Measurements from ENCODE around the gene CDH24. TPM values are rescaled to one million over a fixed set of nuclear protein-coding genes. Genes with fewer than 3 reads are reported as not detected.

The CDH24 gene
- total and polyA plus RNA-seq, 10 of the 15 experiments (the other 5 are each of a cell fraction or from before 2014, with no cell fraction given) = 0.10 to 1.5 (median 0.45) TPM; not detected in 2

DNA sequence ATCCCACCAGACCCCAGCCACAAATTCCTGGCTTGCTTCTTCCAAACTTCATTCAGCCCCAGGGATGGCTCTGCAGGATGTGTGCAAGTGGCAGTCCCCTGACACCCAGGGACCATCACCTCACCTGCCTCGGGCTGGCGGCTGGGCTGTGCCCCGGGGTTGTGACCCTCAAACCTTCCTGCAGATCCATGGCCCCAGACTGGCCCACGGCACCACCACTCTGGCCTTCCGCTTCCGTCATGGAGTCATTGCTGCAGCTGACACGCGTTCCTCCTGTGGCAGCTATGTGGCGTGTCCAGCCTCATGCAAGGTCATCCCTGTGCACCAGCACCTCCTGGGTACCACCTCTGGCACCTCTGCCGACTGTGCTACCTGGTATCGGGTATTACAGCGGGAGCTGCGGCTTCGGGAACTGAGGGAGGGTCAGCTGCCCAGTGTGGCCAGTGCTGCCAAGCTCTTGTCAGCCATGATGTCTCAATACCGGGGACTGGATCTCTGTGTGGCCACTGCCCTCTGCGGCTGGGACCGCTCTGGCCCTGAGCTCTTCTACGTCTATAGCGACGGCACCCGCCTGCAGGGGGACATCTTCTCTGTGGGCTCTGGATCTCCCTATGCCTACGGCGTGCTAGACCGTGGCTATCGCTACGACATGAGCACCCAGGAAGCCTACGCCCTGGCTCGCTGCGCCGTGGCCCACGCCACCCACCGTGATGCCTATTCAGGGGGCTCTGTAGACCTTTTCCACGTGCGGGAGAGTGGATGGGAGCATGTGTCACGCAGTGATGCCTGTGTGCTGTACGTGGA, 15.0 kb downstream of the CDH24 start, which contains the start of gene PSMB11:
Gene PSMB11, plus strand, starts transcription at position 51 of the 804 bp plus-strand sequence. Its CDS starts 14 bp downstream, at position 65.
- POLR2A ChIA-PET = interaction anchor here (0.6 kb wide), 1 partner anchor 277 kb away, joined by 4 read pairs; no protein-coding TSS in a partner anchor
- RAD21 ChIA-PET (ENCODE audit: unreplicated experiment) = no interaction called here
- H3K27ac ChIP-seq (ENCODE audit: control insufficient read depth, insufficient read depth) = no peak within 1 kb of the TSS

DNA sequence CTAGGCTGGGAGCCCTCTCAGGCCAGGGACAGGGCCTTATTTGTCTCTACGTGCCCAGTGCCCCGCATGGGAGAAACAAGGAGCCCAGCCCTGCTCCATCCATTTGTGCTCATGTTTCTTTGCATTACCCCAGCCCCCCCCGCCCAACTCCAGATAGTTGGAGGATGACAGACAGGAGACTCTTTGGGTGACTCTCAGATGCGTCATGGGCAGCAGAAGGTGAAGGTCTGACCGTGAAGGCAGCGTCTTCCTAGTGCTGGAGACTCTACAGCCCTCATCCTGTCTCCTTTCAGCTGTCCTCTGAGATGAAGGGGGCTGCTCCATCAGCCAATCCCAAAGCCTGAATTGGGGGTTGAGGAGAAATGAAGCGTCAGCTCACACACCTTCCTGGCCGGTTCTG, 15.6 kb downstream of the CDH24 start:
- no peaks in the 10 kb centered on the region for H3K4me1 ChIP-seq (ENCODE audit: control insufficient read depth, insufficient read depth, low read length)
- no TSS peak for BruUV-seq (replicated peaks)
- no peak overlapping the region for H3K9ac ChIP-seq (ENCODE audit: control insufficient read depth, insufficient read depth, low read length)
- no peak overlapping the region for H2AFZ ChIP-seq (ENCODE audit: control insufficient read depth, low read depth, low read length)
- no peaks in the 10 kb centered on the region for H3K9me3 ChIP-seq (replicated peaks; ENCODE audit: control insufficient read depth, insufficient read depth, low read length)
- no peak for FAIRE-seq
- WGBS (ENCODE audit: insufficient coverage, insufficient replicate concordance, low lambda C conversion rate, missing lambda C conversion rate) = 34% methylated on average over 7 of the region's 8 CpGs
- H3K4me2 ChIP-seq (ENCODE audit: control insufficient read depth, insufficient read depth) = no peak overlapping the region
- H4K20me1 ChIP-seq (ENCODE audit: control insufficient read depth, insufficient read depth) = no peaks in the 10 kb centered on the region
- no peak overlapping the region for H3K27ac ChIP-seq (ENCODE audit: control insufficient read depth, insufficient read depth)
- ChIA-PET CTCF (interaction anchor here (0.5 to 3.2 kb wide), 3 partner anchors 18 to 55 kb away, joined by 4 to 14 read pairs (median 9); no protein-coding TSS in a partner anchor), POLR2A (no interaction called here), RAD21 (ENCODE audit: unreplicated experiment) (no interaction called here), SMC1A (ENCODE audit: uncharacterized antibody, unreplicated experiment) (interaction anchor here (2.0 to 2.4 kb wide), 2 partner anchors 46 to 55 kb away, joined by 5 to 6 read pairs; no protein-coding TSS in a partner anchor)
- no peak for DNase-seq (ENCODE audit: low read depth, low spot score)
- H3K27me3 ChIP-seq (replicated peaks in 1 of 2; ENCODE audit: control insufficient read depth in 2 of 2, insufficient read depth in 2 of 2, low read length in 1 of 2) = no peaks in the 10 kb centered on the region; a peak in 2 of 4 replicates
- no peak for ATAC-seq
- no peaks in the 10 kb centered on the region for H3K79me2 ChIP-seq (ENCODE audit: control insufficient read depth, insufficient read depth, low read length)
- TF ChIP-seq ZZZ3 (IDR thresholded peaks at IDR 0.05; ENCODE audit: control insufficient read depth, insufficient read length, low read depth) = no peak
- TF ChIP-seq FOS (IDR thresholded peaks at IDR 0.05; ENCODE audit: borderline replicate concordance, extremely low read depth, insufficient read length) = no peak
- no peak for TF ChIP-seq FOXK2 (IDR thresholded peaks at IDR 0.05)
- TF ChIP-seq SMAD1 (IDR thresholded peaks at IDR 0.05; ENCODE audit: low read depth, partially characterized antibody) = no peak
- TF ChIP-seq SIN3A (IDR thresholded peaks at IDR 0.05; ENCODE audit: low read depth, low read length) = no peak
- no peak for TF ChIP-seq ZBED1 (IDR thresholded peaks at IDR 0.05; ENCODE audit: borderline replicate concordance)
- TF ChIP-seq KAT2A (conservative IDR thresholded peaks at IDR 0.05; ENCODE audit: control insufficient read depth, low read depth, low read length) = no peak
- no peak for TF ChIP-seq SREBF1 (IDR thresholded peaks at IDR 0.05; ENCODE audit: low read length)
- TF ChIP-seq, protein P1, sequence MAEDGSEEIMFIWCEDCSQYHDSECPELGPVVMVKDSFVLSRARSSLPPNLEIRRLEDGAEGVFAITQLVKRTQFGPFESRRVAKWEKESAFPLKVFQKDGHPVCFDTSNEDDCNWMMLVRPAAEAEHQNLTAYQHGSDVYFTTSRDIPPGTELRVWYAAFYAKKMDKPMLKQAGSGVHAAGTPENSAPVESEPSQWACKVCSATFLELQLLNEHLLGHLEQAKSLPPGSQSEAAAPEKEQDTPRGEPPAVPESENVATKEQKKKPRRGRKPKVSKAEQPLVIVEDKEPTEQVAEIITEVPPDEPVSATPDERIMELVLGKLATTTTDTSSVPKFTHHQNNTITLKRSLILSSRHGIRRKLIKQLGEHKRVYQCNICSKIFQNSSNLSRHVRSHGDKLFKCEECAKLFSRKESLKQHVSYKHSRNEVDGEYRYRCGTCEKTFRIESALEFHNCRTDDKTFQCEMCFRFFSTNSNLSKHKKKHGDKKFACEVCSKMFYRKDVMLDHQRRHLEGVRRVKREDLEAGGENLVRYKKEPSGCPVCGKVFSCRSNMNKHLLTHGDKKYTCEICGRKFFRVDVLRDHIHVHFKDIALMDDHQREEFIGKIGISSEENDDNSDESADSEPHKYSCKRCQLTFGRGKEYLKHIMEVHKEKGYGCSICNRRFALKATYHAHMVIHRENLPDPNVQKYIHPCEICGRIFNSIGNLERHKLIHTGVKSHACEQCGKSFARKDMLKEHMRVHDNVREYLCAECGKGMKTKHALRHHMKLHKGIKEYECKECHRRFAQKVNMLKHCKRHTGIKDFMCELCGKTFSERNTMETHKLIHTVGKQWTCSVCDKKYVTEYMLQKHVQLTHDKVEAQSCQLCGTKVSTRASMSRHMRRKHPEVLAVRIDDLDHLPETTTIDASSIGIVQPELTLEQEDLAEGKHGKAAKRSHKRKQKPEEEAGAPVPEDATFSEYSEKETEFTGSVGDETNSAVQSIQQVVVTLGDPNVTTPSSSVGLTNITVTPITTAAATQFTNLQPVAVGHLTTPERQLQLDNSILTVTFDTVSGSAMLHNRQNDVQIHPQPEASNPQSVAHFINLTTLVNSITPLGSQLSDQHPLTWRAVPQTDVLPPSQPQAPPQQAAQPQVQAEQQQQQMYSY (CRISPR knock-in tag; IDR thresholded peaks at IDR 0.05) = no peak
- no peak for TF ChIP-seq BRCA1 (IDR thresholded peaks at IDR 0.05; ENCODE audit: low read depth, low read length)
- no peak for TF ChIP-seq STAT1 (conservative IDR thresholded peaks at IDR 0.05)
- H3K4me3 ChIP-seq = no peak overlapping the region
- intact Hi-C loops (cut with micrococcal nuclease; ENCODE audit: unreplicated experiment) = no loop called here
- no peaks in the 10 kb centered on the region for H3K36me3 ChIP-seq (ENCODE audit: control insufficient read depth in 2 of 2, insufficient read depth in 2 of 2, low read length in 1 of 2)
- in situ Hi-C loops (cut with MboI) = no loop called here

More for the DNA sequence above, 15.0 kb downstream of the CDH24 start, which contains the start of gene PSMB11:
- intact Hi-C loops (cut with micrococcal nuclease; ENCODE audit: unreplicated experiment) (no loop called here), in situ Hi-C loops (cut with MboI) (no loop called here)
- SMC1A ChIA-PET (ENCODE audit: uncharacterized antibody, unreplicated experiment) = interaction anchor here (2.4 kb wide), 1 partner anchor 56 kb away, joined by 6 read pairs; no protein-coding TSS in a partner anchor
- H3K4me1 ChIP-seq (ENCODE audit: control insufficient read depth, insufficient read depth, low read length) = no peaks in the 10 kb centered on the region
- no peaks in the 10 kb centered on the region for H3K9me3 ChIP-seq (replicated peaks; ENCODE audit: control insufficient read depth, insufficient read depth, low read length)
- H4K20me1 ChIP-seq (ENCODE audit: control insufficient read depth, insufficient read depth) = no peaks in the 10 kb centered on the region
- no peak within 1 kb of the TSS for H2AFZ ChIP-seq (ENCODE audit: control insufficient read depth, low read depth, low read length)
- no peak within 1 kb of the TSS for H3K4me3 ChIP-seq
- H3K36me3 ChIP-seq (ENCODE audit: control insufficient read depth in 2 of 2, insufficient read depth in 2 of 2, low read length in 1 of 2) = no peaks in the 10 kb centered on the region
- BruUV-seq (replicated peaks) = no TSS peak
- 69% methylated on average over 36 of the region's 36 CpGs for WGBS (ENCODE audit: insufficient coverage, insufficient replicate concordance, low lambda C conversion rate, missing lambda C conversion rate)
- CTCF ChIA-PET = interaction anchor here (0.5 to 3.2 kb wide), 4 partner anchors 17 to 56 kb away, joined by 3 to 14 read pairs (median 6); no protein-coding TSS in a partner anchor
- ATAC-seq = no peak
- no peaks in the 10 kb centered on the region; a peak in 2 of 4 replicates for H3K27me3 ChIP-seq (replicated peaks in 1 of 2; ENCODE audit: control insufficient read depth in 2 of 2, insufficient read depth in 2 of 2, low read length in 1 of 2)
- no peak within 1 kb of the TSS for H3K9ac ChIP-seq (ENCODE audit: control insufficient read depth, insufficient read depth, low read length)
- no peak within 1 kb of the TSS for H3K4me2 ChIP-seq (ENCODE audit: control insufficient read depth, insufficient read depth)
- no peak for TF ChIP-seq POLR2AphosphoS5 (IDR thresholded peaks at IDR 0.05; ENCODE audit: low read length)
- TF ChIP-seq BHLHE40 (IDR thresholded peaks at IDR 0.05; ENCODE audit: borderline replicate concordance in 1 of 2, low read depth in 2 of 2, low read length in 1 of 2) = no peak
- no peak for TF ChIP-seq JUNB (IDR thresholded peaks at IDR 0.05)
- FAIRE-seq = no peak
- no peaks in the 10 kb centered on the region for H3K79me2 ChIP-seq (ENCODE audit: control insufficient read depth, insufficient read depth, low read length)
- DNase-seq (ENCODE audit: low read depth, low spot score) = no peak
